Sigmoid colon (tissue), 3 donors: Measurements from ENCODE around the gene TJP1.

Source experiments
- CTCF ChIP-seq, 4 experiments: fragments of 450-650 bp in 3 of 4; fragments of 200-600 bp in 1 of 4; IDR thresholded peaks; one replicate each; pipeline ENCODE4 v1.5.1; 2016 to 2019; ENCODE audit warnings: antibody characterized with exemption in 4 of 4, mild to moderate bottlenecking in 3 of 4, moderate library complexity in 2 of 4
- POLR2A ChIP-seq, 2 donors: fragments of 450-650 bp; IDR thresholded peaks; one replicate each; pipeline ENCODE4 v1.6.1; 2016; ENCODE audit warnings: antibody characterized with exemption in 2 of 2, mild to moderate bottlenecking in 2 of 2, moderate library complexity in 2 of 2

- no peak for TF ChIP-seq CTCF (IDR thresholded peaks at IDR 0.05)
- TF ChIP-seq POLR2A (IDR thresholded peaks at IDR 0.05): no peak
Measured at GRCh38 chr15:29818141-29818540, 4.1 kb downstream of the TJP1 start.
